Jurkat, Clone E6-1 (cell line): ENCODE measurements around the gene SOX8.
A peak's percentile ranks its signal among the peaks of the same experiment; 100 is the strongest.
"Not testable (repeated sequence)": the region's sequence is repeated elsewhere in the genome, so short reads cannot be mapped to it uniquely, and the experiment has no call there.

Experiments
- DNase-seq: peaks from one replicate; pipeline ENCODE4 v3.0.0-alpha.2; 2011; ENCODE audit warnings: low read depth, low spot score
- H3K4me3 ChIP-seq: 2 replicates; pipeline ENCODE4 v1.5.1; 2011; ENCODE audit warnings: mild to moderate bottlenecking, low read length, control low read depth, moderate library complexity

Gene SOX8

GRCh38 chr16:951660-952301, 29.8 kb upstream of the SOX8 start:
- DNase-seq, result no peak

GRCh38 chr16:952321-952720, 29.2 kb upstream of the SOX8 start:
- no peak for DNase-seq
- H3K4me3 ChIP-seq, result no peak overlapping the region

More at GRCh38 chr16:951660-952301, 29.8 kb upstream of the SOX8 start:
- no peak overlapping the region for H3K4me3 ChIP-seq

- DNase-seq, result peak; percentile 22
- not testable (repeated sequence) for H3K4me3 ChIP-seq
Observed at GRCh38 chr16:953818-954217, 27.8 kb upstream of the SOX8 start.

- not testable (repeated sequence) for DNase-seq, H3K4me3 ChIP-seq
Observed at GRCh38 chr16:955766-956165, 25.8 kb upstream of the SOX8 start.

GRCh38 chr16:959232-960040, 22.1 kb upstream of the SOX8 start:
- H3K4me3 ChIP-seq, result no peak overlapping the region
- DNase-seq, result no peak

- H3K4me3 ChIP-seq, result no peak overlapping the region
- DNase-seq, result no peak
Observed at GRCh38 chr16:962366-962765, 19.2 kb upstream of the SOX8 start.

GRCh38 chr16:962901-963814, 18.4 kb upstream of the SOX8 start:
- DNase-seq, result no peak

GRCh38 chr16:963913-964312, 17.7 kb upstream of the SOX8 start:
- no peak overlapping the region for H3K4me3 ChIP-seq
- no peak for DNase-seq

More at GRCh38 chr16:962901-963814, 18.4 kb upstream of the SOX8 start:
- no peak overlapping the region for H3K4me3 ChIP-seq

- DNase-seq, result no peak
- H3K4me3 ChIP-seq, result no peak overlapping the region
Observed at GRCh38 chr16:964356-965035, 17.1 kb upstream of the SOX8 start.

GRCh38 chr16:965036-965395, 16.6 kb upstream of the SOX8 start:
- no peak for DNase-seq
- H3K4me3 ChIP-seq, result no peak overlapping the region

- no peak overlapping the region for H3K4me3 ChIP-seq
- no peak for DNase-seq
Observed at GRCh38 chr16:965487-965886, 16.1 kb upstream of the SOX8 start.

GRCh38 chr16:966035-966434, 15.5 kb upstream of the SOX8 start:
- no peak for DNase-seq
- H3K4me3 ChIP-seq, result no peak overlapping the region

GRCh38 chr16:966505-966904, 15.1 kb upstream of the SOX8 start:
- DNase-seq, result no peak
- H3K4me3 ChIP-seq, result no peak overlapping the region

- DNase-seq, result no peak
- H3K4me3 ChIP-seq, result no peak overlapping the region
Observed at GRCh38 chr16:967077-967541, 14.5 kb upstream of the SOX8 start.

- no peak overlapping the region for H3K4me3 ChIP-seq
- DNase-seq, result no peak
Observed at GRCh38 chr16:967546-968295, 13.8 kb upstream of the SOX8 start.

- DNase-seq, result no peak
- H3K4me3 ChIP-seq, result no peak overlapping the region
Observed at GRCh38 chr16:968620-969019, 12.9 kb upstream of the SOX8 start.

GRCh38 chr16:969508-970385, 11.8 kb upstream of the SOX8 start:
- DNase-seq, result no peak
- H3K4me3 ChIP-seq, result peak overlapping the region; percentile 71

- peak overlapping the region; percentile 71 for H3K4me3 ChIP-seq
- no peak for DNase-seq
Observed at GRCh38 chr16:970386-970765, 11.2 kb upstream of the SOX8 start.
